Vagina (tissue), 2 donors: ENCODE measurements around the gene C12orf56. TPM values are rescaled to one million over a fixed set of nuclear protein-coding genes. Genes with fewer than 3 reads are reported as not detected.
"Not testable (repeated sequence)": the region's sequence is repeated elsewhere in the genome, so short reads cannot be mapped to it uniquely, and the experiment has no call there.

Source experiments
- DNase-seq, 2 donors: peaks; one replicate each; pipeline ENCODE4 v3.0.0-alpha.2; 2017; ENCODE audit errors: extremely low spot score in 2 of 2
- H3K27ac ChIP-seq: fragments of 200-600 bp; sonication (generic); one replicate; pipeline ENCODE4 v1.5.1; 2019
- H3K27me3 ChIP-seq: fragments of 200-600 bp; sonication (generic); one replicate; pipeline ENCODE4 v1.5.1; 2019
- H3K36me3 ChIP-seq, 2 donors: fragments of 200-600 bp; sonication (generic); one replicate each; pipeline ENCODE4 v1.5.1; 2017 to 2019
- H3K4me1 ChIP-seq: fragments of 200-600 bp; sonication (generic); one replicate; pipeline ENCODE4 v1.5.1; 2019
- H3K4me3 ChIP-seq, 2 donors: fragments of 200-600 bp; sonication (generic); 1 replicate in 1 of 2; 2 replicates in 1 of 2; pipeline ENCODE4 v1.5.1; 2016 to 2019
- H3K9me3 ChIP-seq: fragments of 200-600 bp; sonication (generic); one replicate; pipeline ENCODE4 v1.5.1; 2019
- POLR2A ChIP-seq, 2 donors: fragments of 450-650 bp; IDR thresholded peaks; one replicate each; pipeline ENCODE4 v1.6.1; 2017; ENCODE audit warnings: antibody characterized with exemption in 2 of 2, mild to moderate bottlenecking in 2 of 2, moderate library complexity in 2 of 2
- POLR2AphosphoS5 ChIP-seq, 2 donors: sonication (generic); formaldehyde crosslinking; IDR thresholded peaks; one replicate each; pipeline ENCODE4 v1.9.0; 2017; ENCODE audit warnings: antibody characterized with exemption in 2 of 2, mild to moderate bottlenecking in 2 of 2, low read depth in 1 of 2; ENCODE audit not compliant: insufficient read depth in 1 of 2
- intact Hi-C: fragments of 100-400 bp; cut with DNase I; formaldehyde crosslinking; loops from one replicate; pipeline ENCODE4 v1.15.1; 2023
- total RNA-seq: library from RNA; depleted of rRNA; stranded (reverse); fragments of >200 nt; gene quantifications from one replicate; pipeline ENCODE4 v1.2.3, GENCODE V29; 2016
- TF ChIP-seq, protein P1 (sequence below), 3 experiments: fragments of 450-650 bp in 2 of 3; fragments of 200-600 bp in 1 of 3; sonication (generic) in 1 of 3; IDR thresholded peaks; one replicate each; pipeline ENCODE4 v1.5.1; 2017 to 2019; ENCODE audit warnings: antibody characterized with exemption in 3 of 3, mild to moderate bottlenecking in 2 of 3, moderate library complexity in 2 of 3

C12orf56 gene
- total RNA-seq, 1 donor from 2014 or later: 7.4 TPM

DNA sequence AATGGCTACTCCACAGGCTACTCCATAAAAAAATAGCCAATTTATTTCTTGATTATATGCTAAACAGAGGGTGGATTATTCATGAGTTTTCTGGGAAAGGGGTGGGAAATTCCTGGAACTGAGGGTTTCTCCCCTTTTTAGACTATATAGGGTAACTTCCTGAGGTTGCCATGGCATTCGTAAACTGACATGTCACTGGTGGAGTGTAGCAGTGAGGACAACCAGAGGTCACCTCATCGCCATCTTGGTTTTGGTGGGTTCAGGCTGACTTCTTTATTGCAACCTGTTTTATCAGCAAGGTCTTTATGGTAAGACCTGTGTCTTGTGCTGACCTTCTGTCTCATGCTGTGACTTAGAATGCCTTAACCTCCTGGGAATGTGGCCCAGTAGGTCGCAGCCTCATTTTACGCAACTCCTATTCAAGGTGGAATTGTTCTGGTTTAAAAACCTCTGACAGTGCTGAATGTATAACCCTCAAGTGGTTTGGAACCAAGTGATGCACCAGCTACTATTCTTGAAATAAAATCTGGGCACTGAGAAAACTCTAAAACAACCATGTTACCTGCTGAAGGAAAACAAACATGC, 27.7 kb downstream of the C12orf56 start:
- no peaks in the 10 kb centered on the region for H3K27me3 ChIP-seq
- no peaks in the 10 kb centered on the region for H3K36me3 ChIP-seq
- no peak for DNase-seq
- no peaks in the 10 kb centered on the region for H3K4me1 ChIP-seq
- H3K4me3 ChIP-seq: no peak overlapping the region
- intact Hi-C loops: no loop called here
- TF ChIP-seq, protein P1, sequence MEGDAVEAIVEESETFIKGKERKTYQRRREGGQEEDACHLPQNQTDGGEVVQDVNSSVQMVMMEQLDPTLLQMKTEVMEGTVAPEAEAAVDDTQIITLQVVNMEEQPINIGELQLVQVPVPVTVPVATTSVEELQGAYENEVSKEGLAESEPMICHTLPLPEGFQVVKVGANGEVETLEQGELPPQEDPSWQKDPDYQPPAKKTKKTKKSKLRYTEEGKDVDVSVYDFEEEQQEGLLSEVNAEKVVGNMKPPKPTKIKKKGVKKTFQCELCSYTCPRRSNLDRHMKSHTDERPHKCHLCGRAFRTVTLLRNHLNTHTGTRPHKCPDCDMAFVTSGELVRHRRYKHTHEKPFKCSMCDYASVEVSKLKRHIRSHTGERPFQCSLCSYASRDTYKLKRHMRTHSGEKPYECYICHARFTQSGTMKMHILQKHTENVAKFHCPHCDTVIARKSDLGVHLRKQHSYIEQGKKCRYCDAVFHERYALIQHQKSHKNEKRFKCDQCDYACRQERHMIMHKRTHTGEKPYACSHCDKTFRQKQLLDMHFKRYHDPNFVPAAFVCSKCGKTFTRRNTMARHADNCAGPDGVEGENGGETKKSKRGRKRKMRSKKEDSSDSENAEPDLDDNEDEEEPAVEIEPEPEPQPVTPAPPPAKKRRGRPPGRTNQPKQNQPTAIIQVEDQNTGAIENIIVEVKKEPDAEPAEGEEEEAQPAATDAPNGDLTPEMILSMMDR (IDR thresholded peaks at IDR 0.05): no peak
- TF ChIP-seq POLR2AphosphoS5 (IDR thresholded peaks at IDR 0.05; ENCODE audit: insufficient read depth in 1 of 2, low read depth in 1 of 2) (no peak), POLR2A (IDR thresholded peaks at IDR 0.05) (no peak)
- no peak overlapping the region for H3K27ac ChIP-seq
- no peaks in the 10 kb centered on the region for H3K9me3 ChIP-seq

DNA sequence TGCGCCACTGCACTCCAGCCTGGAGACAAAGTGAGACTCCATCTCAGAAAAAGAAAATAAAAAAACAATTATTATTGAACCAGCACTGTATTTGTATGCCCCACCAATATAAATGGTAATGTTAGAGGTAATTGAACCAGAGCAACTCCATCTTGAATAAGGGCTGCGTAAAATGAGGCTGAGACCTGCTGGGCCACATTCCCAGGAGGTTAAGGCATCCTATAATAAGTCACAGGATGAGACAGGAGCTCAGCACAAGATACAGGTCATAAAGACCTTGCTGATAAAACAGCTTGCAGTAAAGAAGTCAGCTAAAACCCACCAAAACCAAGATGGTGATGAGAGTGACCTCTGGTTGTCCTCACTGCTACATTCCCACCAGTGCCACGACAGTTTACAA, 29.4 kb downstream of the C12orf56 start:
- H3K27me3 ChIP-seq, intact Hi-C loops, H3K36me3 ChIP-seq, H3K9me3 ChIP-seq, H3K27ac ChIP-seq, H3K4me1 ChIP-seq, DNase-seq, H3K4me3 ChIP-seq: not testable (repeated sequence)

DNA sequence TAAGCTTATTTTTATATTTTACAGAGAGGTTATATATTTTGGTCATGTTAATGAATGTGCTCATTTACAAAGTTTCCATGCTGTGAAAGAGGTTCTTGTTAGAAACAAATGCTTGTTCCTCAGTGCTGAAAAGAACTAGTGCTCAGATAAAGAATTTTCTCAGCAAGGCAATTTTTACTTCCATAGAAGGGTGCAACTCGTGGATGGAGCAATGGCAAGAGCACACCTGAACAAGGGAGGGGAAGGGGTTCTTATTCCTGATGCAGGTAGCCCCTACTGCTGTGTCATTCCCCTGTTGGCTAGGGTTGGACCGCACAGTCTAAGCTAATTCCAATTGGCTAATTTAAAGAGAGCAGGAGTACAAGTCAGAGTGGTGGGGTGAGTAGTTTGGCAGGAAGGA, 34.3 kb downstream of the C12orf56 start:
- DNase-seq, H3K4me1 ChIP-seq, intact Hi-C loops, H3K27me3 ChIP-seq, H3K36me3 ChIP-seq, H3K9me3 ChIP-seq, H3K4me3 ChIP-seq, H3K27ac ChIP-seq: not testable (repeated sequence)

DNA sequence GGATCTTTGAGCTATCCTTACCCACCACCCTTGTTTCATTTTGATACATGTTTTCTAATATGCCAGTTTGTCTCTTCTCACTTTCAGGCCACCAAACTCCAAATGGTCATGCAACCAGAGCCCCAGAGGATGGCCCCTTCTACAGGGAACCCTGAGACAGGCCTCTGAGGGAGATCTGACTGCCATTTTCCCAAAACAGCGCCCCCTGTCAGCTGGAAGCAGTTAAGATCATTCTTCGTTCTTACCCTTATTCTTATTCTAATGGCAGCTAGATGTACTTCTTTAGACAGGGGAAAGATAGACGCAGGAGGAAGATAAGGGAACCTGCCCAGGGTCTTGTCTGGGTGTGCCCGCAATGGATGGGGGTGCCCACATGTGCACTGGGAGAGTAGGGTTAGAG, 38.4 kb downstream of the C12orf56 start:
- no peaks in the 10 kb centered on the region for H3K4me1 ChIP-seq
- H3K9me3 ChIP-seq: peaks cover 4% of the 10 kb centered on the region
- no peak for TF ChIP-seq POLR2AphosphoS5 (IDR thresholded peaks at IDR 0.05; ENCODE audit: insufficient read depth in 1 of 2, low read depth in 1 of 2)
- TF ChIP-seq, protein P1 (IDR thresholded peaks at IDR 0.05): no peak
- TF ChIP-seq POLR2A (IDR thresholded peaks at IDR 0.05): no peak
- no peak overlapping the region for H3K4me3 ChIP-seq
- no peak overlapping the region for H3K27ac ChIP-seq
- intact Hi-C loops: no loop called here
- H3K27me3 ChIP-seq: no peaks in the 10 kb centered on the region
- H3K36me3 ChIP-seq: no peaks in the 10 kb centered on the region
- DNase-seq: no peak

DNA sequence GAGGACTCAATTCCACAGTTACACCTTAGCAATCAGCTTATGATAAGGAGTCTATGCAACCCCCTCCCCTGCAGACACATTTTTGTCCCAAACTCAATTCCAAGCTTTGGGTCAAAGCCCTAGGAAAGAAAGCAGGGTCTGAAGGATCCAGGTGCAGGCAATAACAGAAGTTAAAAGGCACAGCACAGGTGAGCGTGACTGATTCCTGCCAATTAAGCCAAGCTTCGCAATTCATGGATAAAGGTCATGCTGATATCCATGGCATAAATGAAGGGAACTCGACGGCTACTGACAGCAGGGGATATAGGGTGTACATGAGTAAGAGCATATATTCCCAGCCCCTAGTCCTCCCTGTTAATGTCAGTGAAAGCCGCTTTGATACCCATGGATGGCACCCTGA, 39.3 kb downstream of the C12orf56 start:
- no peak for DNase-seq
- Histone ChIP-seq H3K27ac (no peak overlapping the region), H3K9me3 (peaks cover 4% of the 10 kb centered on the region), H3K27me3 (no peaks in the 10 kb centered on the region), H3K36me3 (no peaks in the 10 kb centered on the region), H3K4me1 (no peaks in the 10 kb centered on the region), H3K4me3 (no peak overlapping the region)
- TF ChIP-seq, protein P1 (IDR thresholded peaks at IDR 0.05): no peak
- TF ChIP-seq POLR2AphosphoS5 (IDR thresholded peaks at IDR 0.05; ENCODE audit: insufficient read depth in 1 of 2, low read depth in 1 of 2) (no peak), POLR2A (IDR thresholded peaks at IDR 0.05) (no peak)
- intact Hi-C loops: no loop called here

DNA sequence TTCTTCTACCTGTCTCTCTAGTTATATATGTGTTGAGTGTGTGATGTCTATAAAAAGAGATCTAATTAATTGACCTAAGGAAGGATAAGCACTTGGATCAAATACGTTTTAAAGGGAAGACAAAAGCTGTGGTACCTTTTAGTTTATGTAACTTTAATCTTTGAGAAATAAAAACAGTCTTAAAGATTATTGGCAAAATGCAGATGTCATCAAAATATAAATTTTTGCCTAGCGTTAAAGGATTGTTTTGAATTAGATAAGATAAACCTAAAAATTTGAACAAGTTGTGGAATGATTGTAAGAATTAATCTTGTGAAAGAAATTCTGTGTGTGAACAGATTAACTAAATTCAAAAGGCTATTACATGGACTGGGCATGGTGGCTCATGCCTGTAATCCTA, 42.9 kb downstream of the C12orf56 start:
- no peak for DNase-seq
- no peaks in the 10 kb centered on the region for H3K27me3 ChIP-seq
- no peaks in the 10 kb centered on the region for H3K4me1 ChIP-seq
- H3K9me3 ChIP-seq: peaks cover 4% of the 10 kb centered on the region
- H3K36me3 ChIP-seq: no peaks in the 10 kb centered on the region
- H3K4me3 ChIP-seq: no peak overlapping the region
- no peak overlapping the region for H3K27ac ChIP-seq
- intact Hi-C loops: no loop called here
- TF ChIP-seq, protein P1 (IDR thresholded peaks at IDR 0.05): no peak
- TF ChIP-seq POLR2A (IDR thresholded peaks at IDR 0.05) (no peak), POLR2AphosphoS5 (IDR thresholded peaks at IDR 0.05; ENCODE audit: insufficient read depth in 1 of 2, low read depth in 1 of 2) (no peak)

DNA sequence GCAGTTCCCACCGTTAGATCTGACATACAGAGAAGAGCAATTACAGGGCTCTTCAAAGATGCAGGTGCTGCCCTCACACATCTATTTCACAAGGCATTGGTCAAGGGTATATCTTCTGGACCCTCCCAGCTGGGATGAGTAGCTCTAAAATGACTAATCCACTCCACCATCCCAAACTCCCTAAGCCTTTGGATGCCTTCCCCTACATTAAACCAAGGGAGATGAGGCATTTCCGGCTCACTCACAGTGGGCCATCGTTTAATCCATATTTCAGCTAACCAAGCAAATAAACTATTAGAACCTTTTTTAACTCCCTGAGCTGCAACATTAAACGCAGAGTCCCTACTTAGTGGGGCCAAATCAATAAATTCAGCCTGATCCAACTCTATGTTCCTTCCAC, 45.9 kb downstream of the C12orf56 start:
- H3K9me3 ChIP-seq, H3K27ac ChIP-seq, H3K4me3 ChIP-seq, H3K27me3 ChIP-seq, DNase-seq, intact Hi-C loops, H3K4me1 ChIP-seq, H3K36me3 ChIP-seq: not testable (repeated sequence)

DNA sequence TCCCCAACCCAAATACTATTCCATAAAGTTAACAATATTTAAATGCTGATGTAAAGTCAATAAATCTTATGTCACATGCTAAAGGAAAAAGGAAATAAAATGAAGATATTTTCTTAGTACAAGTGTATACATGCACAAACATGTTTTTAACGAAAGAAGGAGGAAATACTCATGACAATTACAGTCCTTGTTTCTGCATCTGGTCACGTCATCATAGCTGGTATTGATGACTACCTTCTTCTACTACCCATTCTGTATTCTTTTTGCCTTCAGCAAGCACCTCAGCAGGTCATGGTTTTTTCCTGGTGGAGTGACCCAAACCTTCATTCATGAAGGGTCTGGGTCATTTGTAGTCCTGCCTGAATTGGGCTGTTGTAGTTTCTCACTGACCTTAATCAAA, 50.0 kb downstream of the C12orf56 start:
- H3K9me3 ChIP-seq, intact Hi-C loops, H3K36me3 ChIP-seq, H3K4me3 ChIP-seq, H3K27me3 ChIP-seq, DNase-seq, H3K4me1 ChIP-seq, H3K27ac ChIP-seq: not testable (repeated sequence)
